Activated CD4-positive, alpha-beta T cell treated with anti-CD3 and anti-CD28 coated beads for 1 hour (primary cell): ENCODE results near the gene EGR4.

Source experiments
- DNase-seq: peaks from one replicate; pipeline ENCODE4 v3.0.0-alpha.2; 2020

Gene EGR4

DNA sequence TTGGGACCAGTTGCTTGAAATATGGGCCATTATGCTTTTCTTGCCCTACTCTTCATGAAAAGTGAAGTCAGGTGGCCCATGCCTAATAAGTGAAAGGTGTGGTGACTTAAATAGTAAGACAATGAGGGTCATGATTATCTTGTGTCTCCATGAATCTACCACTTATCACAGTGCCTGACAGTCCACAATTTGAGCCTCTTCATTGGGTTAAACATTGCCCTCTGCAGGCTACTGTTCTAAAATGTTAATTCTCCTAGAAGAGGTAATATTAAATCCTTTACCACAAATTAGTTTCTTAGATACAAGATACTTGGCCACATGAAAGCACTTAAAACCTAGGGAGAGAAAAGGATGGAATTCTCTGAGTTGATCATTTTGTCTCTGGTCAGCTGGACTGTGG, 4.0 kb downstream of the EGR4 start:
- no peak for DNase-seq

DNA sequence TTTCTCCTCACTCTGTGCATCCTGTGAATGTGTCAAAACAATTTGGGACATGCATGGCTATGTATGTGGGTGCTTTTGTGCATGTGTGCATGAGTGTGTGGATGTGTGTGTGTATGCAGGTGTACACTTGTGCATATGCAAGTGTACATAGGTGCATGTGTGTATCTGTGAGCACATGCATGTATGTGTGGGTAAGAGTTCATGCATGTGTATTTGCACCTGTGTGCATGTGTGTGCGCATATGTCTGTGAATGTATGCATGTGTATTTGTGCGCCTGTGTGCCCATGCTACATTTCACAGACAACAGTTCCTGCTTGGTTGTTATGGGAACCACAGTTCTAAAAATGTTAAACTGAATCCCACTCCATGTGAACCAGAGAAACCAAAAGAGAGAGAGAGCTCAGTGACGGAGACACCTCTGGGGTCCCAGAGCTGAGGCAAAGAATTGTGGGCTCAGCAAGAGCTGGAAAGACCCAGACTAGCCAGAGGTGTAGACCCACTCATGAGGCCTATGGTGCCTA, 7.2 kb downstream of the EGR4 start:
- DNase-seq, result no peak

GRCh38 chr2:73285159-73285739, 8.1 kb downstream of the EGR4 start:
- no peak for DNase-seq

GRCh38 chr2:73284296-73285158, 8.8 kb downstream of the EGR4 start, which contains the start of gene FBXO41:
FBXO41 (minus strand) TSS chr2:73284478; CDS start chr2:73269630, 14,848 bp downstream.
- DNase-seq, result peak; percentile 43

DNA sequence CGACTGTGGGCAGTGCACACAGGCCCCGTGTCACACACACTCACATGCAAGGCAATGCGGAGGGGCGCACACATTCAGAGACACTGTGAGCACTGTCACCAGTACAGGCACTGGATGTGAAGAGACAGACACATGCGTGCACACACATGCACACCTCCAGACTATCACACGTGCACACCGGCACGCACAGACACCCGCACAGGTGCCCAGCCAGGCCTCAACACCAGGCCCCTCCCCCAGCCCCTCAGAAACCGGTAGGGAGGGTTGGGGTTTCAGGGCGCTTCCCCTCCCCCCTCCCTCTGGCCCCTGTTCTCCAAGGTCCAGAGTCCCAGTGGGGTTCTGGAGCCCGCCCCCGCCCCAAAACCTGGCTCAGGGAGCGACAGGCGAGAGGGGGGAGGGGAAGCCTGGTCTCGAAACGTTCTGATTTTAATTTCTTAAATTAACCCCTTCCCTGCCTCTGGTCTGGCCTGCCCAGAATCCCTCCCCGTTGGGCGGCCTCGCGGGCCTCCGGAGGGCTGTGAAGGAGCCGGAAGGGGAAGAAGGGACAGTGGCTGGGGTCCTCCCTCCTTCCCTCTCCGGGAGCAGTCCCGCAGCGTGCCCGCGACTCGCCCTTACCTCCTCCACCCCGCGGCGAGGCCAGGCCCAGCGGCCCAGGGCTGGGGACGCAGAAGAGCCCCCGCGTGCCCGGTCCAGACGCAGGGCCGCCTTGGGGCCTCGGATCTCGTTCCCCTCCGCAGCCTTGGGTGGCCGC, 9.6 kb downstream of the EGR4 start:
- DNase-seq, result no peak

- no peak for DNase-seq
These were observed 10.3 kb downstream of the EGR4 start for GRCh38 chr2:73282924-73283544.

DNA sequence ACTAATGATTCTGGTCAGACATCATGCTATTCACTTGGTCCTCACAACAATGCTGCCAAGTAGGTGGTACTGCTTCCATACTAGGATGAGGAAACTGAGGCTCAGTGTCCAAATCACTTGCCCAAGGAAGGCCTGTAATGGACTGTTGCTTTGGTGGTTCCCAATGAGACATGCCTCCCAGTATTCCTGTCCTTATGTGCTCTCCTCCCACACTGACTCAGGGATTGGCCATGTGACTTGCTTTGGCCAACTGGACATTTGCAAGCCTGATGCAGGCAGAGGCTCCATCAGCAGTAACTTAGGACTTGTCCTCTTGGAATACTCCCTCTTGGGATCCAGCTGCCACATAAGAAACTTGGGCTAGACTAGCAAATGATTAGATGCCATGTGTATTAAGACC, 12.1 kb downstream of the EGR4 start:
- no peak for DNase-seq

GRCh38 chr2:73279852-73280251, 13.5 kb downstream of the EGR4 start:
- DNase-seq, result no peak

GRCh38 chr2:73272270-73272669, 21.1 kb downstream of the EGR4 start:
- DNase-seq, result no peak

DNA sequence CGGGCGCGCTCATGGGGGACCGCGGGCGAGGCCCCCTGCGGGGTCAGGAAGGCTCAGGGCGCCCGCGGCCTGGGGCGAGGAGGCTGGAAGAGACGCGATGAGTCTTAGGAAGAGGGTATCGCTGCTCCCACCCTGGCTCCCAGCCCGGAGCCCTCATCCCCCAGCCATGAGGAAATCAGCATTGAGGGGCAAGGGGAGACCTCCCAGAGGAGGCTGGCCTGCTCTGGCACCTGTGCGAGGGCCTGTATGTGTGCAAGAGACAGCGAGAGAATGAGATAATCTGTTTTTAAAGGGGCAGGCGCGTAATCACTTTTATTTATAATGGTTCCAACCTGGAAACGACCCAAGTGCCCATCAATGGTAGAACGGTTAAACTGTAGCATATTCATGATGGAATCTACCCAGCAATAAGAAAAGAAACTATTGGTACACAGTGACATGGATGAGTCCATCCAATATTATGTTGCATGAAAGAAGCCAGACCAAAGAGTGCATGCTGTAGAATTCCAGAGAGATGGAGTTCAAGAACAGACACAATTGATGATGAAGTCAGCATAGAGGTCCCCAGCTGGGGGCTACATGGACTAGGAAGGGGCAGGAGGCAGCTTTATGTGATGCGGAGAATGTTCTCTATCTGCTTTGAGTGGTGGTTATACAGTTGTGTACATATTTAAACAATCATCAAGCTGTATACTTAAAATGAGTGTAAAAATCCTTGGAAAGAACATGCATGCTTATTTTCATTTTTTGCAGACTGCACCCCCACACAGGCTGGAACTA, 23.5 kb downstream of the EGR4 start:
- no peak for DNase-seq

DNA sequence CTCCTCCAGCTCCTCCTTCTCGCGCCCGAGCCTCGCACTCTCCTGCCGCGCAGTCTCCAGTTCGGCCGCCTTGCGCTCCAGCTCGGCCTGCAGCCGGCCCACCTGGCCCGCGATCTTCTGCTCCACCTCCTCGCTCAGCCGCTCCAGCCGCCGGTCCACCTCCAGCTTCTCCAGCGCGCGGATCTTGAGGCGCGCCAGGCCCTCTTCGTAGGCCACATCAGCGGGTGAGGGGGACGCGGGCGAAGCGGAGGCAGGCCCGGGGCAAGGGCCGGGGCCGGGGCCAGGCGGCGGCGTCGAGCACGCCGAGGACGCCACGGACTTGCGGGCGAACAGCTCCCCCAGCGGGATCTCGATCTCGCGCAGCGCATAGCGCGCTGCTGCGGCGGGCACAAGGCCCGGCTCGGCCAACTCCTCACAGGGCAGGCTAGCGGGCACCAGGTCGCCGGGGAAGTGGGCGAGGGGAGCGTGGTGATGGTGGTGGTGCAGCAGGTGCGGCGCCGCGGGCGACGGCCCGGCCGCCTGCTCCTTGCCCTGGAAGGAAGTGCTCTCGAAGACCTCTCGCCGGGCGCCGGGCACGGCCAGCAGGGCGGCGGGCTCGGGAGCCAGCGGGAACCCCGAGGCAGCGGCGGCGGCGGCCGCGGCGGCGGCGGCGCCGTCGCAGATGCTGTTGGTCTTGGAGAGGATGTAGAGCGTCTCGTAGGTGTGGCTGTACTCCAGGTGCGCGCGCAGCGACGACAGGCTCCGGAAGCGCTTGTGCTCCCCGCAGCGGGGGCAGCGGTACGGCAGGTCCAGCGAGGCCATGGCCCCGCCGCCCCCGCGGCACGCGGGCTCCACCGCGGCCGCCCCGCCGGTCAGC, 24.3 kb downstream of the EGR4 start:
- DNase-seq, result peak; percentile 64

- DNase-seq, result no peak
These were observed 24.9 kb downstream of the EGR4 start for GRCh38 chr2:73268366-73268829.

DNA sequence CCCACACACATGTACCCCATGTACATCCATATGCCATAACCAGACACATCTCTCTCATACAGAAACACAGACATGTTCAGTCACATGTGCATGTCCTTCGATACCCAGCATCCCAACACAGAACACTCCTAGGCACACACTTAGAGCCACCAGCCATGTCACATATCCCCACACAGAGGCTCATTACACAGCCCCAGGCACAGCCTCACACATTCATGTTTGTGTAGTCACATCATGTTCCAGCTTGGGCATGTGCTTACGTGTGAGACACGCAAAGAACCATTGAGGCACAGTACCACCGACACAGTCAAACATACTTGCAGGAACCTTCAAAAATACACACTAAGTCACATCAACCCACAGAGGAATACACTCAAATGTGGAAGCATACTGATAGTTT, 26.3 kb downstream of the EGR4 start:
- no peak for DNase-seq

GRCh38 chr2:73266061-73266901, 27.1 kb downstream of the EGR4 start:
- DNase-seq, result no peak

DNA sequence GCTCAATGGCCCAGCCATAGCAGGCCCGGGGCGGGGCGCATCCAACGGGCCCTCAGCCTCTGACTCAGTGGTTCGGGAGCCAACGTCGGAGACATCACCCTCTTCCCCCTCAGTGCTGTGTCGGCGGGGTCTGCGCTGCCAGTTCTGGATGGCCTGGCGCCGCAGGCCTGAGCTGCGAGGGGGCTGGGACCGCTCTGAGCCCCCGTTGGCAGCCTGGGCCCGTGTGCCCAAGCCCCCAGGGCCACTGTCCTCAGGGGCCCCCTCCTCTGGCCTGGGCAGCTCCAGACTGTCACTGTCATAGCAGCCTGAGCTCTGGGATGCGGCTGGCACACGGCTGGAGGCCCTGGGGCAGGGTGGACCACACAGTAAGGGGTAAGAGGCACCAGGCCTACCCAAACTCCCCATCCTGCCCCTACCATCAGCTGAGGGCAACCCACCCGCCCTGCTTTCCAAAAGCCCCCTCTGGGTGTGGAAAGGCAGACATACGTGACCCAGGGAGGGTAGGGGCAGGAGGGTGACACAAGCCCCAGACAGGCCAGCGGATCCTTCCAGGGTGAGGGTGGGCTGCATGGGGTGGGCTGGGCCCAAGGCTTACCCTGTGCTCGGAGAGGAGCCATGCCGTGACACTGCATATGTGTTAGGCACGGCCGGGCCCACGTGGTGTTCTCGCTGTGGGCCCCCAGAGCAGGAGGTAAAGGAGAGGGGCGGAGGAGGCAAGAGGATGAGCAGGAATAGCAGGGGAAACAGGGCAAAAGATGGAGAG, 27.9 kb downstream of the EGR4 start:
- DNase-seq, result no peak

- no peak for DNase-seq
These were observed 28.6 kb downstream of the EGR4 start for GRCh38 chr2:73264783-73265182.

GRCh38 chr2:73264332-73264606, 29.1 kb downstream of the EGR4 start:
- DNase-seq, result no peak

- no peak for DNase-seq
These were observed 29.6 kb downstream of the EGR4 start for GRCh38 chr2:73263540-73264331.
